ENCODE results near the gene NCBP2.
"Not testable (repeated sequence)": the region's sequence is repeated elsewhere in the genome, so short reads cannot be mapped to it uniquely, and the experiment has no call there.

The NCBP2 gene

DNA sequence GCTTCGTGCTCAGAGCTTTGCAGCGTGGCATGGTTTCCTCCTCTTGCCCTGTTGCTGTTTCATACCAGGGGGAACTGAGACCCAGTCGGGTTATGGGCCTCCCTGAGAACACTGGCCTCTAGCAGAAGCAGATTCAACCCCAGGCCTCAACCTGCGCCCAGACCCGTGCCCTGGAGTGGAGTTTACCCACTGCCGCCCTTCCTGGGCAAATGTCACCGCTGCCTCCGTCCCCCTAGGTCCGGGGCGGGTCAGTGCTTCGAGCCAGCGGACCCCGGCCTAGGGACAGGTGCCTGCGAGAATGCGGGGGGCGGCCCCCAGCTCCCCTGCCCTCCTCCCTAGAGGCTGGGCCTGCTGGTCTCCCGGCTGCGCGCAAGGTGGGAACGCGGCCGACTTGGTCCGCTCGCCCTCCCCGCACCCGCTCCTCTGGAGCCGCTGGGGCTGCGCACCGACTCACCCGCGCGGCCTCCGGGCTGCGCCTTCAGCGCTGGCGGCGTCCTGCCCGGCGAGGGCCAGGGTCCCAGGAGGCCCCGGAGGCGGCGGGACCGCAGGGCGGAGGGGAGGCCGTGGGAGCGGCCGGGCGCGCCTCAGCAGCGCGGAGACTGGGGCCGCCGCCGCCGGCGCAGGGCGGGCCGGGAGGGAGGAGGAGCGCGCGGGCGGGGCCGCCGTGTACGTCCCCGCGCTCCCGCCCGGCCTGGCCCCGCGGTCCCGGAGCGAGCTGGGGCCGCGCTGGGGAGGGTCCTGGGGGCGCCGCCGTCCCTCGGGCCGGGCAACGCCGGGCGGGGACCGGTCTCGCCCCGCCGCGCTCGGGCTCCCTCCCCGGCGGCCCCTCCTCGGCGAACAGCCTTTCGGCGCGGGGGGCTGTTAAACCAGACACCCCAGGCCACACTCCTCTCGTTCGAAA lies 26.2 kb upstream of the NCBP2 start, which contains the start of gene PIGZ:
TSS of gene PIGZ (minus strand) at position 601 of the 901 bp plus-strand sequence. CDS start 16,802 bp downstream, outside the sequence.
- DNase-seq (ENCODE audit: low read depth in 2 of 2) = no peak

DNA sequence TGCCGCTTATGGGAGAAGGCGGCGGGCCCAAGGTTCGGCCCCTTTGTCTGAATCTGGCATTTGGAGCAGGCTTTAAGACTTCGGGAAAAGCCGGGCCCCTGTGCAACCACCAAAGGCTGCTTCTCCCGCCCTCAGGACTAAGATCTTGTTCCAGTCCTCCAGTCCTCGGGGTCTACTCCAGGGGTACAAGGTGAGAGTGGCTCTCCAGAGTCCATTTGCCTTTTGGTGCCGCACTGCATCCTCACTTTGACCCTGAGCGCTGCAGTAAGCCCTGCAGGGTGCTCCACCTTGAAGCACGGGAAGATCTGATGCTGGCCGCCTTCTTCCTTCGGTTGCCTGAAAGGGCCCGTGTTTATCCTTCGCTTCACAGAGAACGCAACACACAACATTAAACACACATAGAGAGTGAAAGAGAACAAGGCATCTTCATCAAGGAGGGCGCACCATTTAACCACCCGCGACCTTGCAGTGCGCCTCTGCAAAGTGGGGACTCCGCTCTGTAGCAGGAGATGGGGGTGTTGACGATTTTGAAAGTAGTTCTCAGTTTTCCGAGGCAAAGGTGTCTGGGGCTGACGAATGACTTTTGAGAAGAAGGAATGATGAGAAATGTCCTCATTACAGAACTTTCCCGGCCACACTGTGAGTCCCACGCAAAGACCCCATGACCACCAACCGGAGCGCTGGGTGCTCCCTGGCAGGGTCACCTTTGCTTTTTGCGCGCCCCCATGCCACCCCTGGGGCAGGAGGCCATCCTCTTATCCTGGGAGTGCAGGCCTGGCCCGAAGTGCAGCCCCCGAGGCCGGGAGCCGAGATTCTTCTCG lies 25.3 kb upstream of the NCBP2 start:
- no peak for DNase-seq (ENCODE audit: low read depth in 2 of 2)

DNA sequence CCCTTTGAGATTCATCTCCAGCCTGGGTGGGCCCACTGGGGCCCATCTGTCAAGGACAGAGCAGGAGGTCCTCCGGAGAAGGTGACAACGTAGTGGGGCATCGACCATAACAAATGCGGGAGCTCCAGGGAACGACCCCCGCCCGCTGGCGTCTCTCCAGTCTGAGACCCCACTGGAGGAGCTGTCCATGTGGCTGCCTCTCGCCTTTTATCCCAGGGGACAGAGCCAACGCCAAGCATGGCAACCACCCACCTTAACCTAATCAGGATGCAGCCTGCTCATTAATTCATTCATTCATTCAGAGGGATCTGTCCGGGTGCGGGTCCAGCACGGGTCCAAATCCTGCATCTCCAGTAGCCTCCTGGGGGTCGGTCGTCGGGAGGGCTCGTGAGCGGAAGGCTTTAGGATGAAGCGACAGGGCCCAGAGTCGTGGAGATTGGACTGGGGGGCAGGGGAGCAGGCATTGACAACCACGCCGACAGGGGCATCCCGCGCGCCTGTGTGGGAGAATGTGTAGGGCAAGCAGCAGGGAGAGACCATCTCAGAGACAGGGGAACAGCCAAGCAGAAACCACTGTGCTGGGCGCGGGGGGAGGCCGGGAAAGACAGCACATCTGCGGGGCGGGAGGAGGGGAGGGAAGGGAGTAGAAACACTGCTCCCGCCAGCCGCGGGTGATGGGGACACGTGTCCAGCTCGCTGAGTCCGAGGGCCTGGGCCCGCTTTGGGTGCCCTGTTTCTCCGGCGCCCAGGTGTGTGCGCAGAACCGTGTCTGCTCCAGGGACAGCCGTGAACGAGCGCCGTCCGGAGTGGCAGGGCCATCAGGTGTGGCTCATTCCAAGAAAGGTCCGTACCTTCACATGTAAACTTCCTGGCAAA lies 24.4 kb upstream of the NCBP2 start:
- no peak for DNase-seq (ENCODE audit: low read depth in 2 of 2)

DNA sequence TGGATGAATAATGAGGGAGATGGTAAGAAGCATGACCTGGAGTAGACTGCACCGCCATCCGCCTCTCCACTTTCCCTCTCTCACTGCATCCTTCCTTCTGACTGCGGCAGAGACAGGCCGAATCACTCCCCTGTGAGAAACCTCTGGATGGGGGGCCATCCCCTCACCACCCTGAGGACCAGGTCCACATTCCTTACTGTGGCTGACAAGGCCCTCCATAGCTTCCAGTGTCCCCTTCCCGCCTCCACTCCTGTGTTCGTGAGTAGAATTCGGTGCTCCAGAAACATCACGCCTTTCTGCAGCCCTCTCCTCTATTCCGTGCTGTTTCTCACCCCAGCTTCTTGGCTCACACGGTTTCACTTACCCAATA lies 23.5 kb upstream of the NCBP2 start:
- DNase-seq (ENCODE audit: low read depth in 2 of 2) = no peak

DNA sequence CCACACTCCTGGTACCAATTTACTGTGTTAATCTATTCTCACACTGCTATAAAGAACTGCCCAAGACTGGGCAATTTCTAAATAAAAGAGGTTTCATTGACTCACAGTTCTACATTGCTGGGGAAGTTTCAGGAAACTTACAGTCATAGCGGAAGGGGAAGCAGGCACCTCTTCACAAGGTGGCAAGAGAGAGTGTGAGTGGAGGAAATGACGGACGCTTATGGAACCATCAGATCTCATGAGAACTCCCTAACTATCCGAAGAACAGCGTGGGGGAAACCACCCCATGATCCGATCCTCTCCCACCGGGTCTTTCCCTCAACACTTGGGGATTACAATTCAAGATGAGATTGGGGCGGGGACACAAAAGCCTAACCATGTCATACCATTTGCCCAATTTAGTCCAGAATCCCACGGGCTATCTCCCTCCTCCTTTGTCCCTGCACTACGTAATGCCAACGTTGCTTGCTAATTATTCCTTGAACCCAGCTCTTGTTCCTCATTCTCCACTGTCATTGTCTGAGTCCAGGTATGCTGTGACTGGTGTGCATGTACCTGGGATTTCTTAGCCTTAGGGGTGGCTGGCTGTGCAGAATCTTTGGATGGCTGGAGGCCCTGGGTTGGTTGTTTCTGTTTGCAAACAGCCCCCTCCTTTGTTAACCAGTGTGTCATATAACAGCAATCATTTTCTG lies 22.9 kb upstream of the NCBP2 start:
- DNase-seq (ENCODE audit: low read depth in 2 of 2) = no peak

DNA sequence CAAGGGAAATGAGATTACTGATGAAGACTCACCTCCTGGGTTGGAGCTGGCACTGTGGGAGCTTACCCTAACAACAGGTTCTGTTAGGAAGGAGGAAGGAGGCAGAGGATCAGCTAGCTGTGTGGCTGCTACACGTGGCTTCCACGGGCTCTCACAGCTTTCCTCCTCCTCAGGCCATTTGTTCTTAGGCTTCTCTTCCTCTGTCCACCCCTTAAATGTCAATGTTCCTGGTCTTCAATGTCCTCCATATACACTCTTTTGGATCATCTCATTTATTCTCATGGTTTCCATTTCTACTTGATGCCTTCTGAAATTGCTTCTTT lies 21.3 kb upstream of the NCBP2 start:
- DNase-seq (ENCODE audit: low read depth in 2 of 2) = no peak

DNA sequence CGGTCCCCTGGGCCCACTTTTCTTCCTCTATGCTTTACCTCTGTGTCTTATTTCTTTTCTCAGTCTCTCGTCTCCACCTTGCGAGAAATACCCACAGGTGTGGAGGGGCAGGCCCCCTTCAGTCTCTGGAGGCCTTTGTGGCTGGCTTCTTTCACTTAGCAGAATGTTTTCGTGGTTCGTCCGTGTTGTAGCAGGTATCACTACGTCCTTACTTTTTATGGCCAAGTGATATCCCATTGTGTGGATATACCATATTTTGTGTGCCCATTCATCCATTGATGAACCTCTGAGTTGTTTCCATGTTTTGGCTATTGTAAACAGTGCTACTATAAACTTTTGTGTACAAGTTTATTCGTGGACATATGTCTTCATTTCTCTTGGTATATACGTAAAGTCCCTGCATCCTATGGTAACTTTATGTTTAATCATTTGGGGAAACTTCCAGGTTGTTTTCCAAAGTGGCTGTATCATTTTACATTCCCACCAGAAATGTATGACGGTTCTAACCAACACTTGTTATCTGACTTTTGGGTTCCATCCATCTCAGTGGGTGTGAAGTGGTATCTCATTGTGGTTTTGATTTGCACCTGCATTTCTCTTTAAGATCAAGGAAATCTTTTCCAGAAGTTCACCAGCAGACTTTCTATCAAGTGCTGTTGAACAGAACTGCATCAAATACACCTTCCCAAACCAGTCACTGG lies 20.8 kb upstream of the NCBP2 start:
- no peak for DNase-seq (ENCODE audit: low read depth in 2 of 2)

DNA sequence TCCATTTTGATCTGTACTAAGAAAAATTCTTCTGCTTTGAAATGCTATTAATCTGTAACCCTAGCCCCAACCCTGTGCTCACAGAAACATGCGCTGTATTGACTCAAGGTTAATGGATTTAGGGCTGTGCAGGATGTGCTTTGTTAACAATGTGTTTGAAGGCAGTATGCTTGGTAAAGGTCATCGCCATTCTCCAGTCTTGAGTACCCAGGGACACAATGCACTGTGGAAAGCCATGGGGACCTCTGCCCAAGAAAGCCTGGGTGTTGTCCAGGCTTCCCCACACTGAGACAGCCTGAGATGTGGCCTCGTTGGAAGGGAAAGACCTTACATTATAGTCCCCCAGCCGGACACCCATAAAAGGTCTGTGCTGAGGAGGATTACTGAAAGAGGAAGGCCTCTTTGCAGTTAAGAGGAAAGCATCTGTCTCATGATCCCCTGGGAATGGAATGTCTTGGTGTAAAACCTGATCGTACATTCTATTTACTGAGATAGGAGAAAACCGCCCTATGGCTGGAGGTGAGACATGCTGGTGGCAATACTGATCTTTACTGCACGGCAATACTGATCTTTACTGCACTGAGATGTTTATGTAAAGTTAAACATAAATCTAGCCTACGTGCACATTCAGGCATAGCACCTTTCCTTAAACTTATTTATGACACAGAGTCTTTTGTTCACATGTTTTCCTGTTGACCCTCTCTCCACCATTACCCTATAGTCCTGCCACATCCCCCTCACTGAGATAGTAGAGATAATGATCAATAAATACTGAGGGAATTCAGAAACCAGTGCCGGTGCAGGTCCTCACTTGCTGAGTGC lies 20.0 kb upstream of the NCBP2 start:
- DNase-seq (ENCODE audit: low read depth in 2 of 2) = no peak

DNA sequence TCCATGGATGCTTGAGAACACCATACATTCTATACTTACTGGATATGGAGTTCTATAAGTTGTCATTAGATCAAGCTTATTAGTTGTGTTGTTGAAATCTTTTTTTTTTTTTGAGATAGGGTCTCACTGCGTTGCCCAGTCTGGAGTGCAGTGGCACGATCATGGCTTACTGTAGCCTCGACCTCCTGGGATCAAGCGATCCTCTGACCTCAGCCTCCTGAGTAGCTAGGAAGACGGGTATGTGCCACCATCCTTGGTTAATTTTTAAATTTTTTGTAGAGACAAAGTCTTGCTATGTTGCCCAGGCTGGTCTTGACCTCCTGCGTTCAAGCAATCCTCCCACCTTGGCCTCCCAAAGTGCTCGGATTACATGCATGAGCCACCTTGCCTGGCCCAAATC lies 12.5 kb upstream of the NCBP2 start:
- no peak for DNase-seq (ENCODE audit: low read depth in 2 of 2)

DNA sequence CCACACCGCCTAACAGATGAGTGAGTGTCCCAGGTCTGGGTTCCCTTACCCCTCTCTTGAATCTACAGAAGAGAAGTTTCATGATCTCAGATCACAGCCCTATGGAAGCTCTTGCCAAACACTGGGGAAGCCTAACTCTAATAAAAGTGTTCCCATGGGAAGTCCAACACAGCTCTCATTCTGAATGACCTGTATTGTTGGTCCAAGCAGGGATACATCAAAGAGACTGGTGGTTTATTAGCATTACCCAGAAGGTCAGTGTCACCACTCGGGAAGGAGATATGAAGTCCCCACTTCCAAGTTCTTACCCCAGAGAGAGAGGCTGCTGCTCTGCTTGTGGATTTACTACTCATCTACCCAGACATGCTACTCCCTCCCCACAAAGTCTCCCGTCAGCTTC lies 9.0 kb upstream of the NCBP2 start:
- DNase-seq (ENCODE audit: low read depth in 2 of 2) = no peak

DNA sequence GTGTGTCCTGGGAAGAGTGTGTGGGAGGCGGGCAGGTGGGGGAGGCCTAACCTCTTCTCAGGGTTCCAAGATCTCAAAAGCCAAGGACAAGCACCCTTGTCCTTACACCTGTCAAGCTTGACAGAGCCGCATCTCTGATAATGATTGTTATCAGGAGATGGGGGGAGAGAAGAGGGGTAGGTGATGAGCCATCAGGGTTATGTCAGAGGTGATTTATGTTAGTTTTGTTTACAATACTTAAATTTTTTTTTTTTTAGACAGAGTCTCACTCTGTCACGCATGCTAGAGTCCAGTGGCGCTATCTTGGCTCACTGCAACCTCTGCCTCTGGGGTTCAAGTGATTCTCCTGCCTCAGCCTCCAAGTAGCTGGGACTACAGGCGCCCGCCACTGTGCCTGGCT lies 7.4 kb upstream of the NCBP2 start:
- no peak for DNase-seq (ENCODE audit: low read depth in 2 of 2)

DNA sequence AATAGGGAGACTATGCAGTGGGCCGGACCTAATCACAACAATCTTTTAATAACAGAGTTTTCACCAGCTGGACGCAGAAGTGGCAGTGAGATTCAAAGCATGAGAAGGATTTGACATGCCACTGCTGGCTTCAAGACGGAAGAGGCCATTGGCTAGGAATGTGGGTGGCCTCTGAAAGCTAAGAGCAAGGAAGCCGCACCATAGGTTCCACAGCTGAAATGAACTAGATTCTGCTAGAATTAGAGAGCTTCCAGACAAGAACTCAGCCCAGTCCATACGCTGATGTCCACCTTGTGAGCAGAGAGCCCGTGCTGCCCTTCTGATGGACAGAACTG lies 6.9 kb upstream of the NCBP2 start:
- no peak for DNase-seq (ENCODE audit: low read depth in 2 of 2)

DNA sequence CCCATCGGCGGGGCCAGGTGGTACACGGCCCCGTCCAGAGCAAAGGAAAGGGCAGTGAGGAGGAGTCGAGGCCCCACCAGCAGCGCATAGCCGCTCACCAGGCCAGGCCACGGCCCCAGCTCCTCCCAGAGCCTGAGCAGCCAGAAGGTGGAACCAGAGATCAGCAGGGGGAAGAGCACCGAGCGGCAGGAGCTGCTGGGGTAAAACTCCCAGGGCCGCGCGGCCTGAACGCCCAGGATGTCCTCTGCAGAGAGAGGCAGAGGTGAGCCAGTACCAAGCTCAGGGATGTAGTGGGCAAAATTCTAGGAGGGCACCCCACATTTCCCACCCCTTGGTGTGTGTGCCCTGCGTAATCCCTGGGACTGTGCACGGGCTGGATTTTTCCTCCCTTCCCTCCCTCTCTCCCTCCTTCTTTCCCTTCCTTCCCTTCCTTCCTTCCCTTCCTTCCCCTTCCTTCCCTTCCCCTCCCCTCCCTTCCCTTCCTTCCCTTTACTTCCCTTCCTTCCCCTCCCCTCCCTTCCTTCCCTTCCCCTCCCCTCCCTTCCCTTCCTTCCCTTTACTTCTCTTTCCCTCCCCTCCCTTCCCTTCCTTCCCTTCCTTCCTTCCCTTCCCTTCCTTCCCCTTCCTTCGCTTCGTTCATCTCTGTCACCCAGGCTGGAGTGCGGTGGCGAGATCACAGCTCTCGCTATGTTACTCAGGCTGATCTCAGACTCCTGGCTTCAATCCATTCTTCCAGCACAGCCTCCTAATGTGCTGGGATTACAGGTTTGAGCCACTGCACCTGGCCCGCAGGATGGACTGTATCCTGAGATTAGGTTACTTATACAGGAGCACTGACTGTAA lies 6.3 kb upstream of the NCBP2 start:
- DNase-seq (ENCODE audit: low read depth in 2 of 2) = no peak

DNA sequence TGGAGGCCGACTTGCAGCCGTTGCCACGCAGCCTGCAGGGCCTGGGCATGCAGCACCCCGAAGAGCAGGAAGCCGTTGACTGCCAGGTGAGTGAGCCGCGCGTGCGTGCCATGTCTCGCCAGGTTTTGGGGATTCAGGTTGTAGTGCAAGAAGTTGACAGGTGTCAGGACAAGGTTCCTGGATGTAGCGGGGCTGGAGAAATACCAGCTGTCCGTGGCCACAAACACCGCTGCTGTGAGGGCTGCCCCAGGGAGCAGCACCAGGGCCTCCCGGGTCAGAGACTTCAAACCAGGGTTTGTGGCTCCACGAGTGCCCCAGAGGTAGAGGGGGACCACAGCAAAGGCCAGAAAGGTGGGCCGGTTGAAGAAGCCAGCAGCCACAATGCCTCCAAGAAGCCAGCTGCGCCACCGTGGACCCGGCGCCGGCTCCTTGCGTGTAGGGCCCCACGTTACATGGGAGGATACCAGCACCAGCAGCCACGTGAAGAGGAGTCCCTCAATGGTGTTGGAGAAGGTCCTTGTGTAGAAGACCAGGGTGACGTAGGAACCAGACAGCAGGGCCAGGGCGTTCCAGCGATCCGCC lies 5.6 kb upstream of the NCBP2 start:
- no peak for DNase-seq (ENCODE audit: low read depth in 2 of 2)

DNA sequence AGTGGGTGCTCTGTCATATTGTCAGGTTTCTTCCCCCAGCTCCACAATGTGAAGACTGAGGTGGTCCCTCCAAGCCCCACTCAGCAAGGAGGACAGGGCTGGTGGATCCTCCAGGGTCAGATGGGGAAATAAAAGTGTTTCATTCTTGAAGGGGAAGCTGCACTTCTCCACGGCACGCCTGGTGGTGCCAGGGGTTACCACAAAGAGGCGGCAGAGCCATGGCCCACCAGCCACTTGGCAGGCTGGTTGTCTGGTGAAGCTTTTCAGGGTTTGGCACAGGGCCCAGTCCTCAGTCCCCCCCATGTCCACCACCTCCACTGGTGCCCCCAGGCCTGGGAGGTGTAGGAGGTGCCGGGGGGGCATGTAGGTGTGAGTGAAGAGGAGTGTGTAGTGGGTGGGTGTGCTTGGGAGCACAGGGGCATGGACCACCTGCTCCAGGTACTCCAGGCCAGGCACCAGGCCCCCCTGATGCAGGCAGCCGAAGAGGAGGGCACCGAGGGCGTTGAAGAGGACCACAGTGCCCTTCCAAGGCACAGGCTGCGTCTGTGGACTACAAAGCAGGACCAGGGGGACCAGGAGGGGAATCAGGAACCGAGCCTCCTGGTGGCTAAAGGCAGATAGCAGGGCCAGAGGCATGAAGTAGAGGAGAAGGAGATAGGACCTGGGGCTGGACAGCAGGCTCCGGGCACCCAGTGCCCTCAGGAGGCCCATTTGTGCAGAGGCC lies 5.0 kb upstream of the NCBP2 start:
- no peak for DNase-seq (ENCODE audit: low read depth in 2 of 2)

DNA sequence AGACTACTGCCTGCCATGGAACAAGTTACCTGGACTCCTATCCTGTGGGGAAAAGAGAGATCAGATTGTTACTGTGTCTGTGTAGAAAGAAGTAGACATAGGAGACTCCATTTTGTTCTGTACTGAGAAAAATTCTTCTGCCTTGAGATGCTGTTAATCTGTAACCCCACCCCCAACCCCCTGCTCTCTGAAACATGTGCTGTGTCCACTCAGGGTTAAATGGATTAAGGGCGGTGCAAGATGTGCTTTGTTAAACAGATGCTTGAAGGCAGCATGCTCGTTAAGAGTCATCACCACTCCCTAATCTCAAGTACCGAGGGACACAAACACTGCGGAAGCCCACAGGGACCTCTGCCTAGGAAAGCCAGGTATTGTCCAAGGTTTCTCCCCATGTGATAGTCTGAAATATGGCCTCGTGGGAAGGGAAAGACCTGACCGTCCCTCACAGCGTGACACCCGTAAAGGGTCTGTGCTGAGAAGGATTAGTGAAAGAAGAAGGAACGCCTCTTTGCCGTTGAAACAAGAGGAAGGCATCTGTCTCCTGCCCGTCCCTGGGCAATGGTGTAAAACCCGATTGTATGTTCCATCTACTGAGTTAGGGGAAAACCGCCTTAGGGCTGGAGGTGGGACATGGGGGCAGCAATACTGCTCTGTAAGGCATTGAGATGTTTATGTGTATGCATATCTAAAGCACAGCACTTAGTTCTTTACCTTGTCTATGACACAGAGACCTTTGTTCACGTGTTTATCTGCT lies 1.9 kb upstream of the NCBP2 start:
- not testable (repeated sequence) for DNase-seq (ENCODE audit: low read depth in 2 of 2)

DNA sequence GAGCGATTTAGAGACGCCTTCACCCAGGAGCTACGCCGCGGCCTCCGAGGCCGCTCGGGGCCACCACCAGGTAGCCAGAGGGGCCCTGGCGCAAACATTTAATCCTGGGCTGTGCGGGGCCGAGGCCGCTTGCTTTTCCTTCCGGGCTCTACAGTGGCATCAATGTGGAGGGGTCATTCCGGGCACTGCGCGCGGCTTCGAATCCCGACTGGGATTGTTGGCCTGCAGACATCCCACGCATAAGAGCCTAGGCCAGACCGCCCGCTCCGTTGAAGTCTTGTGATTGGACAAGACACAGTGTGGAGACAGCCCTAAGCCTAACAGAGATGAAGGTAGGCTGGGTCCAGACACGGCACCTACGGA lies 568 bp upstream of the NCBP2 start:
- DNase-seq (ENCODE audit: low read depth in 2 of 2) = no peak
